ENCODE data around the gene SULT1C4.

GRCh38 chr2:108403494-108403893 is 25.7 kb downstream of the SULT1C4 start:
- TF ChIP-seq POLR2AphosphoS5 (IDR thresholded peaks at IDR 0.05; ENCODE audit: low read depth, low read length) (no peak), REST (IDR thresholded peaks at IDR 0.05; ENCODE audit: insufficient read depth in 1 of 2, low read depth in 2 of 2, low read length in 2 of 2) (no peak), SIN3A (IDR thresholded peaks at IDR 0.05; ENCODE audit: borderline replicate concordance, insufficient read depth, low read length) (no peak), TAF1 (IDR thresholded peaks at IDR 0.05; ENCODE audit: borderline replicate concordance, insufficient read depth, low read length) (no peak), FOXP2 (optimal IDR thresholded peaks at IDR 0.05; ENCODE audit: borderline replicate concordance, extremely low read depth, extremely low read length, insufficient read depth) (no peak)

All from PFSK-1 (cell line).